G401 (cell line): ENCODE data around the gene WDR3. TPM values are rescaled to one million over a fixed set of nuclear protein-coding genes. Genes with fewer than 3 reads are reported as not detected.
"Not testable (repeated sequence)": the region's sequence is repeated elsewhere in the genome, so short reads cannot be mapped to it uniquely, and the experiment has no call there.

Experiments used
- DNase-seq: peaks from one replicate; pipeline ENCODE4 v3.0.0-alpha.2; 2015; ENCODE audit warnings: low spot score
- in situ Hi-C: cut with HindIII; loops from 2 replicates; pipeline ENCODE4 v1.10.0; 2016; ENCODE audit warnings: low sequenced_read_pairs, mixed read lengths
- total RNA-seq: library from RNA; depleted of rRNA; stranded (reverse); fragments of >200 nt; shearing (Covaris generic); gene quantifications from 2 replicates; pipeline ENCODE4 v1.2.3, GENCODE V29; 2014; rRNA removed

Gene WDR3
- 29.3 and 39.4 TPM in 2 replicates for total RNA-seq

DNA sequence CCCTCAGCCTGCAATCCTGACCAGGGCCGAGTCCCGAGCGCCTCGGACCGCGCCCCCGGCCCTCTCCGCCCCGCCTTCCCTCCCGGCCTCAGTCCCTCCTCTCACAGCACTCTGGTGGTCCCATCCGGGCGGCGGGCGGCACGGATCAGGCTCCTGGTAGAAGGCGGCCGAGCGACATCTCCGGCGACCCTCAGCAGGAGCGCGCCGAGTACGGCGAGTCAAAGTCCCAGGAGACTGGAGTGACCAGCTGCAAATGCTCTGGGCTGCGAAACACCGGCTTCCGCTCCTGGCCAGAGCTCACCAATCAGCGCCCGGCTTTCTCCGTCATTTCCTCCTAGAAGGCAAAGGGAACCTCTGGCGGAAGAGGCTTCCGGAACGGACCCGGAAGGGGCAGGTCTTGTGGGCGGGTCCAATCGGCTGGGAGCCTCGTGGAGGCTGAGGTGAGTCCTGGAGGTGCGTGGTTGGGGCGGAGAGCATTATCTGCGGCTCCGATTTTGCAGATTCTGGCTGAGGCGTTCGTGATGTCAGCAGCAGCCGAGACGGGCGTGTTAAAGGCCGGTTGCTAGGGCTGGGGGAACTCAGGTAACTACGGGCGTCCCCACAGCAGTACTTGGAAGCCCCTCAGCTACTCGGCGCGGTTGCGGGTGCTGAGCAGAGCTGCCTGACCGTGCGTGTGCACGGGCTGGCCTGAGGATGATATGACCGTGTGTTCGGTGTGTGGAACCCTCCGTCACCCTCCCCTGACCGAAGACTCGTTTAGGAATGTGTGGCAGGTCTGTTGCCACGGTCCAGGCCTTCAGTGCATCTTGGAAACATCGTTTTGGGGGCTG lies at the start of gene WDR3, which contains the start of gene GDAP2:
TSS of gene WDR3 (plus strand) at position 397 of the 830 bp plus-strand sequence. CDS start 3,581 bp downstream, outside the sequence.
TSS of gene GDAP2 (minus strand) at position 279 of the 830 bp plus-strand sequence. CDS start 9,264 bp downstream, outside the sequence.
- peak; percentile 98 for DNase-seq
- in situ Hi-C loops: no loop called here

DNA sequence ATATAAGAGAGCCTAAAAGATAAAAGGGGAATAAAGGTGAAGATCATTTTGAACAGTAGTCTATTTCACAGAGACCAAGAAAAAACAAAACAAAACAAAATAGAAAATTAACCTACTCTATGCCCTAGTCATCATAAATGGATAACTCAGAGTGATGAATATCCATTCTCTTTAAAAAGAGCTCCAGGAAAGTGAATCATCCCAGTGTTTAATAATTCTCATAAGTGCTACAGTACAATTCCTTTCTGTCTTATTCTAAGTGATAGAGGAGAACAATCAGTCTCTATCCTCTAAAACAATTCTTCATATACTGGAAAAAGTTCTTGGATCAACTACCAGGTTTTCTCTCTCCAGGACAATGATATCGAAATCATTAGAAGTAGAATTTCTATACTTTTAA lies 45.9 kb upstream of the WDR3 start:
- DNase-seq: no peak
- in situ Hi-C loops: no loop called here

DNA sequence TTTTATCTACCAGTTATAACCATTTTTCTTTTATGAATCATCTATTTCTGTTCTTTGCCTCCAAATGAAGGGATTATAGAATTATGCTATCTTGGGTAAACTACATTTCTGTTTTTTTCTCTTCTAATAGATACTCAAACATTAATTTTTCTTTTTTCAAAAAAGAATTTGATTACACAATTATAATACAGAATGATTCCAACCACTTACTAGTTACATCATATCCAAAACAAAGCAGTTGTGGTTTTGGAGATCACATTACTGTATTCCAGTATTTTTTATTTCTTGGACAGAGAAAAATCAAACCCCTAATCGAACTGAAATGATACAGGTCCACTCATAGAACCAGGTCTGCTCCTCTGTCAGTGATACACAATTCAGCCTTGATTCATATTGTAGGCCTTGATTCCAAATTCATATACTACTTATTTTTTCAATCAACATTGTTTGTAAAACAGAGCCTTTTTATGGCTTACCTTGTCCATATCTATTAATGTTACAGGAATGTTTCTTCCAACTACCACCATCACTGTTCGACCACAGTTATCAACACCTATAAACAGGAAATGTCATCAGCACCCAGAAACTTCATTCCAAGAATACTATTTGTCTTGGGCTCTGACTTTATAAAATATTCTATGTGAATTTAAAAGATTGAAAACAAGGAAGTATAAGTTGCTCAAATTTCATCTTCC lies 43.3 kb upstream of the WDR3 start:
- DNase-seq: no peak
- in situ Hi-C loops: no loop called here

DNA sequence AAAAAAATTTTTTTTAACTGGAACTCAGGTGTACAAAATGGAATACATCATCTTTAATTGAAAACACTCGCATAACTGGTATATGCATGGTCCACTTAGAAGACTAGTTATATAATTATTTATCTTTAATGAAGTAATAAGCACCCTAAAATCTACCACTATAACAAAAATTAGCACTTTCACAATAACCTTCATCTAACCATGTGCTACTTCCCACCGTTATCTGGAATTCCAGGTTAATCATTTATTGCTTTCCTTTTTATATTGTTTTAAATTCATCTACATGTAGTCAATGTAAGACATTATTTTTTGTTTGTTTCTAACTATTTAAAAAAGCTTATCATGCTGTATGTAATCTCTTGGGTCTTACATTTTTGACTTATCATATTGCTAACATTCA lies 39.1 kb upstream of the WDR3 start:
- in situ Hi-C loops: no loop called here
- DNase-seq: no peak

DNA sequence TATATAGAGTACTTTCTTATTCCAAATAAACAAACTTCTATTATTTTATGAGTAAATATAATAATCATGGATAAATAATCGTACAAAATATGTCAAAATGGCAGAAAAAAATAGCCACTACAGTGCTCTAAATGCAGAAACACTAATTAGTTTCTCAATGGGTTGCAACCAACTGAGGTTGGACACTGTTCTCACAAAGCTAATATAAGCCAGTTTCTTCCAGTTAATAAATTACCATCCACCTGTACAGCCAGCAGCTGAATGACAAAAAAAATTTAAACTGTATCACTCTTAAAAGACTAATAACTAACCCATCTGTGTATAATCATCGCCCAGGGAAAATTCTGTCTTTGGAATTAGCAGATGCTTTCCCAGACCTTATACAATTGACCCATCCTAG lies 37.0 kb upstream of the WDR3 start:
- in situ Hi-C loops: no loop called here
- no peak for DNase-seq

DNA sequence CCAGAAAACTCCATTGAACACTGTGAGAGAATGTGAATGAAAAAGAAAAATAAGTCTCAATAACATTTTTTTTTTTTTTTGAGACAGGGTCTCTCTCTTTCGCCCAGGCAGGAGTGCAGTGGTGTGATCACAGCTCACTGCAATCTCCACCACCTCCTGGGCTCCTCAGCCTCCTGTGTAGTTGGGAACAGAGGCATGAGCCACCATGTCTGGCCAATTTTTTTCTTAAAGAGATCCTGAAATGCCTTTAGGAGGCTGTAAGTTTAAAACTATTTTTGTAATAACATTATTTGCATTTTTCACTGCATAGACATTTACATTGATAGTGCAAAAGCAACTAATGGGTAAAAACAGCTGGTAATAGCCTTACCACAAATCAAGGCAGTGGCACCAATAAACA lies 35.5 kb upstream of the WDR3 start:
- DNase-seq: no peak
- in situ Hi-C loops: no loop called here

GRCh38 chr1:117895482-117896114 lies 33.9 kb upstream of the WDR3 start:
- in situ Hi-C loops: no loop called here
- DNase-seq: peak; percentile 84

DNA sequence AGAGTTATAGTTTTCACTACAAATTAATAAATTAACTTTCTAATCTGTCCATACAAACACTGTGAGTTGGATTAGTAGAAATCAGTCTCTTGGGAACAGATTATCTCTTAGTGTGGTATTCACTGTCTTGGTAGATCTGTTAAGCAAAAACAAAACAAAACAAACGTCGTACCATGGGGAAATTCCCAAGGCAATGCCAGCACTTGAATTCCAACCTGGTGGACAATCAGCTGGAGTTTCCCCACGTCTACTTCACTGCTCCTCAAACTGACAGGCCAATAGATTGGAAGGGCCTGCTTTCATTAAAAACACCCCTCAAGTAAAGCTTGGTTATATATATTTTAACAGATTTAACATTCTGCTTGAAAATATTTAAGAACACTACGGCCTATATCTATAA lies 32.0 kb upstream of the WDR3 start:
- DNase-seq: no peak
- in situ Hi-C loops: no loop called here

- DNase-seq: no peak
Measured at GRCh38 chr1:117899801-117900200, 29.7 kb upstream of the WDR3 start.

DNA sequence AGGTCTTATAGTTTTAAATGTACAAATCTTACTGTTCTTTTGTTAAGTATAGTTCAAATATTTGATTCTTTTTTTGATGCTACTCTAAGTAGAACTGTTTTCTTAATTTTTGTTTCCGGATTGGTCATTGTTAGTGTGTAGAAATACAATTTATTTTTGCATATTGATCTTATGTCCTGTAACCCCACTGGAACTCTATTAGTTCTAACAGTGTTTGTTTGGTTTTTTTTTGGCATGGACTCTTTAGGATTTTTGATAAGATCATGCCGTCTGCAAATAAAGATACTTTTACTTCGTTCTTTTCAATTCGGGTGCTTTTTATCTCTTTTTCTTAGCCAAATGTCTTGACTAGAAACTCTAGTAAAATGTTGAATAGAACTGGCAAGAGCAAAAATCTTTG lies 26.6 kb upstream of the WDR3 start:
- in situ Hi-C loops: no loop called here
- DNase-seq: no peak

More at GRCh38 chr1:117899801-117900200, 29.7 kb upstream of the WDR3 start:
- in situ Hi-C loops: no loop called here

- no peak for DNase-seq
- in situ Hi-C loops: no loop called here
Measured at GRCh38 chr1:117904485-117904884, 25.1 kb upstream of the WDR3 start.

GRCh38 chr1:117905019-117905418 lies 24.5 kb upstream of the WDR3 start:
- DNase-seq: no peak
- in situ Hi-C loops: no loop called here

DNA sequence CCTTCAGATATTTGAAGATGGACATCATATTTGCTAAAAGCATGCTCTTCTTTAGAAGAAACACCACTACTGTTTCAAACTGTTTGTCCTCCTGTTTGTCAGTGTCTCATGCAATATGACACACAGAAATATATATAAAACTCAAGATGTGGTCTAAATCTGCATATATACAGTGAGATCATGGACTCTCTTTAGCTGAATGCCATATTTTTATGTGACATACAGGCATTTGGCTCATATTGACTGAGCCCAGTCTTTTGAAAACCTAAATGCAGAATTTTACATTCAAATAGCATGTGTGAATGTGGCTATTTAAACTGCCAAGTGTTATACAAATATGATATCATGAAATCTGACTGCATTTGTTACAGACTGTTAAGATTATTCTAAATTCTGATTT lies 18.5 kb upstream of the WDR3 start:
- in situ Hi-C loops: no loop called here
- no peak for DNase-seq

GRCh38 chr1:117919376-117919775 lies 10.2 kb upstream of the WDR3 start:
- DNase-seq: no peak
- in situ Hi-C loops: no loop called here

- in situ Hi-C loops: no loop called here
- no peak for DNase-seq
Measured at GRCh38 chr1:117921991-117922390, 7.5 kb upstream of the WDR3 start.

- in situ Hi-C loops, DNase-seq: not testable (repeated sequence)
Measured at GRCh38 chr1:117922717-117923116, 6.8 kb upstream of the WDR3 start.

DNA sequence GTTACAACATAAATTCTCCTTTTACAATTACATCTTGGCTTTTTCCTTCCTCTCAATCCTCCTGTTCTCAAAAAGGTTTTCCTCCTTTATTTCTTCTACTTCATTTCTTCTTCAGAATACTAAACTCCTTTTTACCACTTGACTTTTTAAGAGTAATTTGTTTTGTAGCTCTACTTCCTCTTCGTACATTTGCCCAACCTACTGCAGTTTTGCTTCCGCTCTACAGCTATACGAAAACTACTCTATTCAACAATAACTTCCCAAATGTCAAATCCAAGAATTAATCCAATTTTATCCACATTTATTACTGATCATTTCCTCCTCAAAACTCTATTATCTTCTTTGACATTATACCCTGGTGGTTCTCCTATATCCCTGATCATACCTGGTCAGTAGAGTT lies 3.6 kb upstream of the WDR3 start:
- in situ Hi-C loops: no loop called here
- DNase-seq: no peak

DNA sequence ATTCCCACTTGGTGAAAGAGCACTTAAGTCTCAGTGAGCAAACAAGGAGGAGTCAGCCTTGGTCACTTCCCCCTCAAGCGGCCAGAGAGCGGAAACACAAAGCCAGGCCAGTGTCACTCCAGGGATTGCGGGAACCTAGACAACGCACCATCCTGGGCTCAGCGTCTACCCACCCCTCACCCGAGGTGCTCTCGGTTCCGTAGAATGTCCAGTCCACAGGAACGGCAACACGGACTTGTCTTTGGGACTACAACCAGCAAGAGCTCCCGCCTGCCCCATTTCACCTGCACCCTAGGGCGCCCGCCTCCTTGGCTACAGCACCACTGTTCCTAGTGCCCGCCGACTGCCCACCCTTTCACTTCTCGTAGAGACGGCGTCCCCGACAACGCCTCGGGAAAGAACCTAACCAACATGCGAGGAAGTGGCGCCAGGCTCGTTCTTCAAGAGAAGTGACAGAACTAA lies 627 bp upstream of the WDR3 start:
- DNase-seq: peak; percentile 61
- in situ Hi-C loops: no loop called here

DNA sequence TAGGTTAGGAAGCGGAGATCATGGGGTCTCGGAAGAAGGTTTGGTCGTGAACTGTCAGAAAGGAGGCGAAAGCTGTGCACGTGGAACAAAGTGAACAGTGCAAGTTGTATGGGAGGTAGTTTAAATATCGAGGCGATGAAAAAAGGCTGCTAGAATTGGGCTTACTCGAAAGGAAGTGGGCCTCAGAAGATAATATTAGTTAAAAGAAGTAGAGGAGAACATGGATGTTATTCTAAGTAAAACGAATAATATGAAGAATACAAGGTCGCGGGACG lies 571 bp downstream of the WDR3 start:
- no peak for DNase-seq

DNA sequence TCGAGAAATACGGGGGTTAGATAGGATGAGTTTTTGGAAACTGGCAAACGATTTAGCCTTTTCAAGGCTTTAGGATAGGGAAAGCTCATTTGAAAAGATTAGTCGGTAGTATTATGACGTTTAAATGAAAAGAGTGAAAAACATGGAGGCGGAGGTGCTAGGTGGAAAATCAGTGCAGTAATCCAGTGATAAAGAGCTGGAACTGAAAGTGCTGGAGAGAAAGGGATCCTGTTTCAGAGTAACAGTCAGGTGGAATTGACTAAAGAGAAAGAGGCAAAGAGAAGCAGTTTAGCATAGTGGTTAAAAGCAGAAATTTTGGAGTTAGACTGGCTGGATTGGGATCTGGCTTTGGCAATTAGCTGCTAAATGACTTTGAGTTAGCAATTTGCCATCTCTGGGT lies 945 bp downstream of the WDR3 start:
- no peak for DNase-seq
- in situ Hi-C loops: no loop called here

More for the DNA sequence above, 571 bp downstream of the WDR3 start:
- in situ Hi-C loops: no loop called here
